NCI-H128 (cell line): Measurements from ENCODE around the gene UBE2Q1.

ENCODE experiments used
- DNase-seq: peaks from one replicate; lab custom pipeline; 2025; ENCODE audit not compliant: unreplicated experiment; lab: John Stamatoyannopoulos, UW

The UBE2Q1 gene

GRCh38 chr1:154512760-154513159, 45.7 kb downstream of the UBE2Q1 start:
- DNase-seq: no peak

GRCh38 chr1:154503898-154504297, 54.6 kb downstream of the UBE2Q1 start:
- no peak for DNase-seq

- no peak for DNase-seq
Measured at GRCh38 chr1:154502744-154503115, 55.7 kb downstream of the UBE2Q1 start.

GRCh38 chr1:154502066-154502743, 56.3 kb downstream of the UBE2Q1 start, which contains the start of the genes SHE and TDRD10:
TSS of gene SHE (minus strand) at chr1:154502412. CDS start at chr1:154502026, 386 bp downstream.
TSS of gene TDRD10 (plus strand) at chr1:154502219. CDS start at chr1:154506904, 4,685 bp downstream.
- no peak for DNase-seq

- no peak for DNase-seq
Measured at GRCh38 chr1:154501423-154502065, 56.9 kb downstream of the UBE2Q1 start.

- DNase-seq: no peak
Measured at GRCh38 chr1:154500533-154500932, 57.9 kb downstream of the UBE2Q1 start.

GRCh38 chr1:154499446-154499845, 59.0 kb downstream of the UBE2Q1 start:
- DNase-seq: no peak
